HS-5 (cell line): ENCODE measurements around the gene CDYL2.
"Not testable (repeated sequence)": the region's sequence is repeated elsewhere in the genome, so short reads cannot be mapped to it uniquely, and the experiment has no call there.

Experiments
- DNase-seq: peaks from one replicate; pipeline ENCODE4 v3.0.0-alpha.2; 2012; ENCODE audit warnings: low read depth

CDYL2 gene

DNA sequence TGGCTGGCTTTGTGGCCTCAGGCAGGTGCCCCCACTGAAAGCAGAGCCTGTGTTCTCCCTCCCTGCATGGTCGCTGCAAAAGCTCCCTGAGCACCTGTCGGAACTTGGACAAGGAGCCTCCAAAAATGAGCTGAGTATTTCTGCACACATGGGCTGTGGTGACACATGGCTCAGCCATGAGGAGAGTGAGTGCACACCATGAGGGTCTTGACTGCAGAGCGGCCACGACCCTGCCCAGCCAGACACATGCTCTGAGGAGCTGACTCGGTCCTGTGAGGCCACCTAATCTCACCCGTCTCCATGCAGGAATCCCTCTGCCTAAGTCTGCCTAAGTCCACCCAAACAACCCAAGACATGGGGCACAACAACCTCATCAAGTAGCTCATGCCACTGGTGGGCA is 134.7 kb downstream of the CDYL2 start:
- no peak for DNase-seq

DNA sequence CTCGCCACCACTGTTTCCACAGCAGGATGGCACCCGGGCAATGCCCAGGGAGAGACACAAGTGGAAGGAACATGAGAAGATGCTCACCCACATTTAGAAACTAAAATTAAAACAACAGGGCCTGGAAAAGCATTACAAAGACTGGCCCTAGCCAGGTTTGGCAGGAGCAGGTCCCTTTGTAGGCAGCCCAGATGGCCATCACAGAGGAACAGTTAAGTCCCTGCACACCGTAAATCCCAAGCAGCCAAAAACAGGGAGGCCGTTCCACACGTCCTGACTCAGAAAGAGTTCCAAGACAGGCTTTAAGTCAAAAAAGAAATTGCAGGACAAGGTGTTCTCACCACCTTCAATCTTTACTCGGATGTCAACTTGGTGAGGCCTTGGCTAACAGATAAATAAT is 136.5 kb downstream of the CDYL2 start:
- DNase-seq: no peak

DNA sequence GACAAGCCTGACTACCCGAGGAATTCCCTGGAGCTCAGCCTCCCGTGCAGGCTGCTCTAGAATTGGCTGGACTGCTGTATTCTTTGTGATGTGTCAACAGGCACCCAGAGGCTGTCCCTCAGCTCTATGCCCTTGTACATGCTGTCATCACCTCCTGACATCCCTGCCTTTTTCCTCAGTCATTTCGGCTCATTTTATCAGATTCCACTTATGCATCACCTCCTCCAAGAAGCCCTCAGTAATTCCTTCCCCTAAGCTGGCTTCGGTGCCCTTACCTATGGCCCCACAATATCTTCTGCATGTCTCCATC is 137.2 kb downstream of the CDYL2 start:
- DNase-seq: no peak

DNA sequence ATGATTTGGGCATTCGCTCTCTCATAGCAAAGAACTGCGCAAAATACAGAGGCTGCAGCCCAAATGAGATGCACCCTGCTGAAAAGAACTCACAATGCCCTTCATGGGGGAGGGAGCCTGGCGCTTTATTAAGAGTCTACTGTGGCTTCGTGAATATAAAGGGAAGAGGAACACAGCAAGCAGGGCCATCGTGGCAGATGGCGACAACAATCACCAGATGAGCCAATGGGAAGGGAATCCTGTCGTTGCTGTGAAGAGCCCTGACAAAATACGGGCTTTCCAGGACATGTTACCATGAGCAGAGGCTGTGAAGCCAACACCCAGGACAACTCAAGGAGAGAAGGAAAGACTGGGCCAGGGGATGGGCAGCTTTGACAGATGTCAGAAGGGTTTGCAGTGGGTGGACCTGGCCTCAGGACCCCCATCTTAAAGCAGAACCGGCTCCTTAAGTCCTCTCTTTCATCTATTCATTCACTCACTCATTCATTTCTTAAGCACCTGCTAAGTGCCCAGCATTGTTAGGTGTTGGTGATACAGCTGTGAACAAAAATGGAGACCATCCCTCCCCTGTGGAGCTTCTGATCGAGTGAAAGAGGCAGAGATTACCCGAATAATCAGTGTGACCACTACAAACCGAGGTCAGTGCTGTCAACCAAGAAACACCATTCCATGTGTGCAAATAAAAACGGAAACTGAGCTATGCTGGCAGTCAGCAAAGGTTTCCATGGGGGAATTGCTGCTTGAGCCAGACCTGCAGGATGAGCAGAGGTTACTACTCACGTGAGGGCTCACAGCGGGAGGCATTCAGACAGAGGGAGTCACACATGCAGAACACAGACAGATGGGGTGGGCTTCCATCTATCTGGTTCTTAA is 137.8 kb downstream of the CDYL2 start:
- DNase-seq: no peak

DNA sequence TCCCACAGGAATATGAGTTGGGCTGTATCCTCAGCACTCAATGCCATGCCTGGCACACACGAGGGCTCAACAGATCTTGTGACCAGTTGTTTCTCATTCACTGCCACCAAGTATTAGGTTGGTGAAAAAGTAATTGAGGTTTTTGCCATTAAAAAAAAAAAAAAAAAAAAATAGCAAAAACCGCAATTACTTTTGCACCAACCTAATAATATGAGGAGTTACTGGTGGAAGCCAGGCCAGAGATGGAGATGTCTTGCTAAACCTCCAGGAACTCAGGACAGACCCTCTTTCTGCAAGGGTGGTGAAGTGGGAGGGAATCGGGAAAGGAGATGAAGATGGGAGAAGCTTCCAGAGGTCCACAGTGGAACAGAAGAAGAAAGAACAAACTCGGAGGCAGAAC is 139.0 kb downstream of the CDYL2 start:
- no peak for DNase-seq

DNA sequence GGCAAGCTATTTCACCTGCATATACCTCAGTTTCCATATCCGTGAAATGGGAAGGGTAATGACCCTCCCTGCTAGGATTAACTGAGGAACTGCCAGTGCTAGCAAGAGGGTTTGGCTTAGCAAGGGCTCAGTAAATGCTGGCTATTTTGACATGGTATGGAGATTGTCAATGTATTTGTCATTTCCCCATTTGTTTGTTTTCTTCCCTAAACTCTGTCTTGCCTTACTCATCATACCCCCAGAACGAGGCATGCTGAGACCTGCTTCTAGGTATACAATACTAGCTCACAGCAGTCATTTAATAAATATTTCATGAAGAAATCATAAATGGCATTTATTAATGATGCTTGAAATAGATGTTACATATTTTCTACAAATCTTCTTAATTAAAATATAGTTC is 139.6 kb downstream of the CDYL2 start:
- DNase-seq: no peak

DNA sequence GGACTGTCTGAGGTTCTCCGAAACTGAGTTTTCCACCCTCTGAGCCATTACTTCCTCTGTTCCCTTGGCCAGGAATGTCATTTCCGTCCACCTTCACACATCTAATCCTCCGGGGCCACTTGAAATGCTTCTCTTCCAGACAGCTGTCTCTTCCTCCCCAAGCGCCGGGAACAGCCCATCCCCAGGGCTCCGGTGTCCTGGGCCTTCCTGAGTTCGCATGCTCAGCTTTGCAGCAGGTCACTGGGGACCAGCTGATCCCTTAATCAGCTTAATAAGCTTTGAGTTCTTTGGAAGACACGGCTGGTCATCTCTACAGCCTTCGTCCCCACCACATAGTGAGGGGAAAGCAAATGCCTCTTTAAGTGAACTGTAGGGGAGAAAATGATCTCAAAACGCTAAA is 140.2 kb downstream of the CDYL2 start:
- no peak for DNase-seq

DNA sequence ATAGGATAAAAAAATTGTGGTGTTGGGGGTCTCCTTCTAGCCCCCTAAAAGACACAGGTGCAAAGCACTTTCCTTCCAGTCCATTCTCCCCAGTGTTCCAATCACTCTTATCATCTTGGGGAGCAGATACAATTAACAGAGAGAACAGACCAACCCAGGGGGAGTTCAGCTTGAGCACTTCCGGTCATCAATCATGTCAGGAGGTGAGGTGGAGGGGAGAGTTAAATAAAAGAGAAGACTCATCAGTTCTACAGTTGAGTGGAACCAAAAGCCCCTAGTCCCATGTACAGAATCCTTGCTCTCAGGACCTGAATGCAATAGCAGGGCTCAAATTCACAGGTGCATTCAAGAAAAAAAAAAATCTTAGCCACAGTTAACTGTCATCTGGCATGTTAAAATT is 141.3 kb downstream of the CDYL2 start:
- no peak for DNase-seq

DNA sequence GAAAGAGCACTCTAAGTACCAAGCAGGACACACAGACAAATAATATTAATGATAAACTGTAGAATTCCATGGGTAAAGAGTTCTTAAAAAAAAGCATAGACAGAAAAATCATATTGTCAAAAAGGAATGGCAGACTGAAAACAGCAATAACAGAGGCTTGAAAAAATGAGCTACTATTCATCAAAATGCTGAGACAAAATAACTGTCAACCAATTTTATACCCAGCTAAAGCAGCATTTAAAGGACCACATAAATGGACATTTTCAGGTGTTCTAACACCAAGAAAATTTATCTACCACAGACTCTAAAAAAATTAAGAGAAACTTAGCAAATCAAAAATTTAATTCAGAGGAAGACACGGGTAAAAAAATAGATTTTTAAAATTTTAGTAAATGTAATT is 144.5 kb downstream of the CDYL2 start:
- DNase-seq: no peak

DNA sequence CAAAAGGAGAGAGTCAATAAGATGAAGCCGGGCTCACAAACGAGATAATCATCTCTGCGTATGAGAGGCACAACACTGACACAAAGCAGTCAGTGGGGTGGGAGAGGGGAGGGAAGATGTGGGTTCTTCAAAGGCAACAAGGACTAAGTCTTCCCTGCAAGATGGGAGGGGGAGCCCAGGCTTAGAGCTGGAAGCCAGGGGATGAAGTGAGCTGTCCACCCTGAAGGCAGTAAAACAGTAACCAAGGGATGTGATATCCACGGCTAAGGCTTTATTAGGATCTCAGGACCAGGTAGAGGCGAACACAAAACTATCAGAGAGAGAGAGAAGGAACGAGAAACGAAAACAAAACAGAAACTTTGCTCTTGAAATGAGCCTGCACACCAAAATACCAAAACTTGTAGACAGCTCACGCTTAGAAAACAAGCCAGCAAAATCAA is 147.7 kb downstream of the CDYL2 start:
- no peak for DNase-seq

DNA sequence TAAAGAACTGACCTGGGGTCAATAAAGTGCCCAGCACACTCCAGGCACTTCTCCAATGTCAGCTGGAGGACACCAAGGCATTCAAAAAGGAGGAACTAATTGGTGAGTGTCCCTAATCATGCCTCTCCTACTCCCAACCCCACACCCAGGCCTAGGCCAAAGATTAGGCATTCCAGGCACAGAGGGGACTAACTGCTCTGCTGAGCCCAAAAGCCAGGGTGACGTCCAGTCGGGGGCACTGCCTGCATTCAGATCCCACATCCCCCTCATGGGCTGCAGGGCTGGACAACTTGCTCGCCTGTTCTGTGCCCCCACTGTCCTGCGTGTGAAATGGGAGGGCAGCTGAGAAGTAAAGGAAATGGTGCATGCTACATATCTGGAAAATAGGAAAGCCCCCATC is 148.2 kb downstream of the CDYL2 start:
- DNase-seq: no peak

DNA sequence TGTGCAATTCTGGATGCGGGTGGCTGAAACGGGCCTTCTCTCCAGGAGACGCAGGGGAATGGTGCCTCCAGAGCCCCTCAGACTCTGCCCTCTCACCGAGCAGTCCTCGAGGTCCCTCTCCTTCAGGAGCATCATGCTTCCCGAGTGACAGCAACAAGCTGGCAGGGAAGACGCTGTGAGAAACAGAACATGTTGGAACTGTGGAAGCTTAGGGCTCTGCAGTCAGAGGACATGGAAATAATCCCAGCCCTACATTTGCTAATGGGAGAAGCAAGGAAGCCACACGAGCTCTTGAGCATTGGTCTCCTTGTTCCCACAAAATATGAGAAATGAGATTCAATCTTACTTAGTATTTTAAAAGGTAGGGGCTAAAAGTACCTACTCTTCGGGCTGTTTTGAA is 148.6 kb downstream of the CDYL2 start:
- DNase-seq: no peak

DNA sequence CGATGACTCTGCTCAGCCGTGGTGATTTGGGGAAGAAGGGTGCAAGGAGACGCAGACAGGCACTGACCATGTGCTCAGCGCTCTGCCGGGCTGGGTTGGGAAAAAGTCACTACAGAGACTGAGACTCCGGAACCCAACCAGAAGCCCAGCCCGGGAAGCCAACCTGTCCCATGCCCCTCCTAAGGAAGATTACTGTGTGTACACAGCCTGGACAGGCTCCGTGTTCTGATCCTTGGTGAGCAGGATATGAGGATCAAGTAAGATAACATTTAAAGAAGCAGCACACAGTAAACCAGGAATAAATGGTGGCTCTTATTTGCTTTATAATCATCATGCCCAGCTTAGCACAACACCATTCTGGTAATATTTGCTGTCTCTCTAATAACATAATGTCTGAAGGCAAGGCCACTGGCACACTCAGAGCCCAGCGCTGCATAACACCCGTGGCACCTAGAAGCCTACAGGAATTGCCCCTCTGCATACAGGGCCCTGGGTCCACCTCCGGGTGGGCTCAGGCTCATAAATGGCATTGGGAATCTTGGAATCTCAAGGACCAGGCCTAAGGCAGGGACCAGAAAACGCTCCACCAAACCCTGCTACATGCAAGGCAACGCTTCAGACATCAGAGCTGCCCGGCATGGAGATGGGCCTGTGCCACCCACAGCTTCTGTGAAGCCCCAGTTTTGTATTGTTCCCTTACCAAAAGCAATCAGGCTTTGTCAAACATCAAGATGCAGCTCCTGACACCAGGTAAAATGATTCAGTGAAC is 150.1 kb downstream of the CDYL2 start:
- no peak for DNase-seq

DNA sequence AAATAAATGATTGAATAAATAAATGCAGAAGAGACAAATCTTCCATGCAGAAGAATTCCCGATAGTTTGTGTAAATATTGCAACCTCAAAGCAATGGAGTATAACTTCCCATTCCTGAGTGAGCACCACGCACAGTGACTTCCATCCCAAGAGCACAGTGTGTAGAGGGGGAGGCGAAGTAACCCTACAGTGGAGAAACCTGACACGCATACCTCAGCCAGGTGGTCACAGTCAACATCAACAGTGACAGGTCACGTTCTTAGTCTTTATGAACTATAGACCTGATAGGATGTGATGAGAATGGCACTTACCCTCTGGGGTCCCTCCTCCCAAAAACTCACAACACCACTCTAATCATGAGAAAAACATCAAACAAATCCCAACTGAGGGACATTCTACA is 152.0 kb downstream of the CDYL2 start:
- no peak for DNase-seq

DNA sequence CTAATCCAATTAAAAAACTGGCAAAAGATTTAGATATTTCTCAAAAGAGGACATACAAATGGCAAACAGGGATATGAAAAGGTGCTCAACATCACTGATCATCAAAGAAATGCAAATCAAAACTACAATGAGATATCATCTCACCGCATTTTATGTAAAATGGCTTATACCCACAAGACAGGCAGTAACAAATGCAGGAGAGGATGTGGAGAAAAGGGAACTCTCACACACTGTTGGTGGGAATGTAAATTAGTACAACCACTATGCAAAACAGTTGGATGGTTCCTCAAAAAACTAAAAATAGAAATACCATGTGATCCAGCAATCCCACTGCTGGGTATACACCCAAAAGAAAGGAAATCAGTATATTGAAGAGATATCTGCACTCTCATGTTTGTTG is 154.1 kb downstream of the CDYL2 start:
- not testable (repeated sequence) for DNase-seq

DNA sequence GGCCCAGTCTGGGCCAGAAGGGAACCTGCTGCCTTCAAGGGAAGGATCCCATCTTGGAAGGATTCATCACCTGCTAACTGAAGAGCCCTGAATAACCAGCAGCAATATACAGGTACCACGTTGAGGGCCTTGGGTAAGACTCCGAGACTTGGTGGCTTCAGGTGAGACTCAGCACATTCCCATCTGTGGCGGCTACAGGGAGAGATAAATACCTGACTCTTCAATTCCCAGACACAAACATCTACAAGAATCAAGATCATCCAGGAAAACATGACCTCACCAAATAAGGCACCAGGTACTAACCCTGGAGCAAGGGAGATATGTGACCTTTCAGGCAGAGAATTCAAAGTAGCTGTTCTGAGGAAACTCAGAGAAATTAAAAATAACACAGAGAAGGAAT is 164.1 kb downstream of the CDYL2 start:
- no peak for DNase-seq

DNA sequence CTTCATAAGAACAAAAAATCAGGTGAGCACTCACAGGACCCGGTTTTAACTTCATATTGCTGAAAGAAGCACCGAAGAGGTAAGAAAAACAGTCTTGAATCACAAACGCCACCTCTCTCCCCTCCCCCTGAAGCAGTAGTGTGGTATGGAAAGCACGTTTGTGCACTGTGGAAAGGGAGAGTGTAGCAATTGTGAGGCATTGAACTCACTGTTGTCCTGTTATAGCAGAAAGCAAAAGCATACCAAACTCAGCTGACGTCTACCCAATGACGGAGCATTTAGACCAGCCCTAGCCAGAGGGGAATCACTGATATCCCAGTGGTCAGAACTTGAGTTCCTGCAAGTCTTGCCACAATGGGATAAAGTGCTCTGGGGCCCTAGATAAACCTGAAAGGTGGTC is 164.8 kb downstream of the CDYL2 start:
- no peak for DNase-seq

DNA sequence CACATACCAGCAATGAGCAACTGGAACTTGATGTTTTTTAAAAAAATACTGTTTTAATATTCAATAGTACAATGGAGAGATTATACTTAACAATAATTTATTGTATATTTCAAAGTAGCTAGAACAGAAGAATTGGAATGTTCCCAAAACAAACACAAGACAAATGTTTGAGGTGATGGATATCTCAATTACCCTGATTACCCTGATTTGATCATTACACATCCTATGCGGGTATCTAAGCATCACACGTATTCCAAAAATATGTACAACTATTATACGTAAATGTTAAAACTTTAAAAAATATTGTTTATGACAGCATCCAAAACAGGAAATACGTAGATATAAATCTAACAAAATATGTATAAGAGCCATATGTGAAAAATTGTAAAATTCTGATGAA is 166.8 kb downstream of the CDYL2 start:
- DNase-seq: no peak

DNA sequence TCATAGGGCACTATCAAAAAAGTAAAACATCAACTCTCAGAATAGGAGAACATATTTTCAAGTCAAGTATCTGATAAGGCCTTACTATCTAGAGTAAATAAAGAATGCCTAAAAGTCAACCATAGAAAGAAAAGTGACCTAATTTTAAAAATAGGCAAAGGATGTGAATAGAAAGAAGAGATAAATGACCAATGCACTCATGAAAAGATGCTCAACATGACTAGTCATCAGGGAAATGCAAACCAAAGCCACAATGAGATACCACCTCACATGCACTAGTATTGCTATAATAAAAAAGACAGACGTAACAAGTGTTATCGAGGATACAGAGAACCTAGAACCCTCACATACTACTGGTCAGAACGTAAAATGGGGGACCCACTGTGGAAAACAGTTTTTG is 172.8 kb downstream of the CDYL2 start:
- DNase-seq: no peak

DNA sequence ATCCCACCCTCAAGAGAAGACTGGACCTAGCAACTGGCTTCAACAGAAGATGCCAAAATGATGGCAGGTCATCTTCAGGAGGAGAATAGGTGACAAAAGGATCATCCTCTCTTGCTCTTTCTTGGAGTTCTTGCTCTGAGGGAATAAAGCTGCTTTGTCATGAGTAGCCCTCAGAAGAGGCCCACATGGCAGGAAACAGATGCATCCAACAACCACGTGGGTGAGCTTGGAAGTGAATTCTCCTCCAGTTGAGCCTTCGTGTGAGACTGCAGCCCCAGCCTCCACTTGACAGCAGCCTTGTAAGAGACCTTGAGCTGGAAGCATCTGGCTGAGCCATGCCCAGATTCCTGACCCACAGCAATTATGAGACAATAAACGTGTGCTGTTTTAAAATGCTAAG is 176.1 kb downstream of the CDYL2 start:
- DNase-seq: no peak

DNA sequence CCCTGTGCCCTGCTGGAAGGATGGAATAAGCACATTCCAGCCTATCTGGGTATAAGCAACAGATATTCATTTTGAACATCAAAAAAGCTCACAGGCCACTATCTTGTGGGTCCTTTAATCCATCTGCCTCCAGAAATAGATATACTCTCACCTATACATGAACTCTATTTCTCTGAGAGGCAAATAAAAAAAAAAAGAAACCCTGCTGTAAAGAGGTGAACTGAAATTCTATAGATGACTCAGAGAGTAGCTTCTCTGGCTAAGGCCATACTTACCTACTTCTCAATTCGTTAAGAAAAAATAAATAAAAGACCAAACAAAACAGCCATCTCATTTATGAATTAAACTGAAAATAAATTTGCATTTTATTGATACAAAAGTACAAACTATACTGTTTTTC is 177.3 kb downstream of the CDYL2 start:
- no peak for DNase-seq

DNA sequence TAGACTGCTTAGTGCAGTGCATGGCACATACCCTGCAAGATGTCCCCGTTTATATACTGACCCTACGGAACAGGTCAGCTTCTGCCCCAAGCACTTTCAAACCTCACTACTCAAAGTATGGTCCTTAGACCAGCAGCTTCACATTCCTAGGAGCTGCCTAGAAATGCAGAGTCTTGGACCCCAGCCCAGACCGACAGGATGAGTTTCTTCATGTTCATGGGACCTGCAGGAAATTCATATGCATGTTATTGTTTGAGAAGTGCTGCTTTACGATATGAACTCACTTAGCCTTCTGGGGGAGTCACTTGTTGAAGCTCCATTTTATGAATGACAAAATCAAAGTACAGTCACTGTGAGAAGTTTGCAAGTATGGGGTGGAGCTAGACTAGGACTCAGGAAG is 181.0 kb downstream of the CDYL2 start:
- DNase-seq: no peak

DNA sequence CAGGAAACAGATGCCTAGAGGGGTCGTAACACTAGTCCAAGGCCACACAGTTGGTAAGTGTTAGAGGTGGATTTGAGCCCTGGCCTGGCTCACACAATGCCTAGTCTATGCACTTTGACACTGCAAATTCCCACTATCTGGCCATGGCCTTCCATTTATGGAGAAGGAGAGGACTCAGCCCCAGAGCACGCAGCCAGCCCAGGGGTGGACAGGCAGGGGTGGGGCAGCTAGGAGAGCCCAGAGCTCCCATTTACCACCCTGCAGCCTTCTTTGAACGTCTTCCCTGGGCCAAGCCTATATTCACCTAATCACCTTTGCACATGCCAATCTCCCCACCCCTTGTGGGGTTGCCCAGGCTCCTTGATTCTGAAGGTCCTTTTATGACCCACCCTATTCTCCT is 182.4 kb downstream of the CDYL2 start:
- DNase-seq: no peak
